Endodermal cell (in vitro differentiated cells): ENCODE results near the gene CALHM5. TPM values are rescaled to one million over a fixed set of nuclear protein-coding genes. Genes with fewer than 3 reads are reported as not detected.

Experiments
- DNase-seq: peaks from one replicate; pipeline ENCODE4 v3.0.0-alpha.2; 2017
- H3K27ac ChIP-seq: 2 replicates; pipeline ENCODE4 v1.5.1; 2013; ENCODE audit warnings: mild to moderate bottlenecking, low read depth, low read length, moderate library complexity
- H3K27me3 ChIP-seq: 2 replicates; pipeline ENCODE4 v1.6.1; 2013; ENCODE audit warnings: mild to moderate bottlenecking, low read length, moderate library complexity; ENCODE audit not compliant: insufficient read depth, control insufficient read depth, poor library complexity, severe bottlenecking
- H3K36me3 ChIP-seq: 2 replicates; pipeline ENCODE4 v1.7.0; 2013; ENCODE audit warnings: mild to moderate bottlenecking, low read length, moderate library complexity; ENCODE audit not compliant: control insufficient read depth, insufficient read depth
- H3K4me1 ChIP-seq: one replicate; pipeline ENCODE4 v1.7.0; 2013; ENCODE audit warnings: low read length; ENCODE audit not compliant: control insufficient read depth, insufficient read depth
- H3K4me3 ChIP-seq: 2 replicates; pipeline ENCODE4 v1.5.1; 2013; ENCODE audit warnings: mild to moderate bottlenecking, low read length, moderate library complexity
- H3K9ac ChIP-seq: 2 replicates; pipeline ENCODE4 v1.6.1; 2013; ENCODE audit warnings: mild to moderate bottlenecking, low read length, moderate library complexity; ENCODE audit not compliant: poor library complexity, severe bottlenecking; ENCODE audit errors: extremely low read depth
- H3K9me3 ChIP-seq: 2 replicates; pipeline ENCODE4 v1.6.1; 2013; ENCODE audit warnings: mild to moderate bottlenecking, low read length, moderate library complexity; ENCODE audit not compliant: control insufficient read depth
- H3K27ac Mint-ChIP-seq: 2 replicates; pipeline ENCODE4 v1.8.0; 2020; ENCODE audit warnings: mixed read lengths
- H3K27me3 Mint-ChIP-seq: 2 replicates; pipeline ENCODE4 v1.8.0; 2021; ENCODE audit warnings: mild to moderate bottlenecking, mixed read lengths; ENCODE audit not compliant: insufficient read depth
- H3K36me3 Mint-ChIP-seq: 2 replicates; pipeline ENCODE4 v1.8.0; 2020; ENCODE audit warnings: low read depth, mixed read lengths
- H3K4me1 Mint-ChIP-seq: 2 replicates; pipeline ENCODE4 v1.8.0; 2020; ENCODE audit warnings: mixed read lengths
- H3K4me3 Mint-ChIP-seq: 2 replicates; pipeline ENCODE4 v1.8.0; 2020; ENCODE audit warnings: mild to moderate bottlenecking, moderate library complexity, mixed read lengths
- H3K9me3 Mint-ChIP-seq: 2 replicates; pipeline ENCODE4 v1.8.0; 2020; ENCODE audit warnings: mild to moderate bottlenecking, mixed read lengths
- CTCF ChIP-seq: fragments of 200-600 bp; sonication (generic); conservative IDR thresholded peaks from 2 replicates; pipeline ENCODE4 v1.5.0; 2021; ENCODE audit warnings: antibody characterized with exemption, mild to moderate bottlenecking
- WGBS, 2 experiments: methylation state at CpG; one replicate each; pipeline versions ENCODE4 v1.1.5 to v1.1.7; 2013; ENCODE audit warnings: missing lambda C conversion rate in 2 of 2, mixed read lengths in 1 of 2; ENCODE audit not compliant: insufficient coverage in 1 of 2, insufficient read length in 1 of 2; 5-methylcytosine and 5-hydroxymethylcytosine counted together
- total RNA-seq, 2 donors: library from RNA; stranded (reverse); fragmentation: NEBNext Ultra II Directional in 1 of 2; extraction: Animal tissue kit (Norgen Biotek cat#: 25700) in 1 of 2; gene quantifications; 2 replicates in 1 of 2; 3 replicates in 1 of 2; pipeline ENCODE4 v1.2.1, GENCODE V29; 2021

CALHM5 gene
- total RNA-seq, 2 donors from 2014 or later = 0.18 to 0.20 TPM

GRCh38 chr6:116531675-116532570, 20.5 kb downstream of the CALHM5 start:
- Histone ChIP-seq H3K27me3 (peaks cover 30% of the 10 kb centered on the region), H3K27ac (no peak overlapping the region), H3K9me3 (no peaks in the 10 kb centered on the region), H3K36me3 (no peaks in the 10 kb centered on the region), H3K4me3 (no peak overlapping the region), H3K4me1 (peaks cover 3% of the 10 kb centered on the region), H3K9ac (no peak overlapping the region)
- Mint-ChIP-seq H3K4me1 (peaks cover 39% of the 10 kb centered on the region), H3K27me3 (peaks cover 29% of the 10 kb centered on the region), H3K9me3 (no peaks in the 10 kb centered on the region), H3K4me3 (no peak overlapping the region), H3K27ac (no peak overlapping the region), H3K36me3 (no peaks in the 10 kb centered on the region)
- WGBS, 2 experiments = 88 to 96% methylated on average over 8 to 12 of the region's 12 CpGs
- peak; percentile 90 for DNase-seq
- TF ChIP-seq CTCF = peak; percentile 92

- H3K9me3 ChIP-seq = no peaks in the 10 kb centered on the region
- Mint-ChIP-seq H3K4me1 (peaks cover 39% of the 10 kb centered on the region), H3K4me3 (no peak overlapping the region), H3K36me3 (no peaks in the 10 kb centered on the region), H3K27ac (peak overlapping the region; percentile 79), H3K27me3 (peaks cover 20% of the 10 kb centered on the region), H3K9me3 (no peaks in the 10 kb centered on the region)
- H3K27me3 ChIP-seq = peaks cover 18% of the 10 kb centered on the region
- H3K36me3 ChIP-seq = no peaks in the 10 kb centered on the region
- TF ChIP-seq CTCF = peak; percentile 52
- no peak overlapping the region for H3K9ac ChIP-seq
- H3K4me1 ChIP-seq = no peaks in the 10 kb centered on the region
- peak; percentile 79 for DNase-seq
- 46 to 51% methylated on average over 8 to 9 of the region's 9 CpGs for WGBS, 2 experiments
- no peak overlapping the region for H3K27ac ChIP-seq
- no peak overlapping the region for H3K4me3 ChIP-seq
Observed at GRCh38 chr6:116533233-116533957, 22.0 kb downstream of the CALHM5 start.

GRCh38 chr6:116535109-116535508, 23.7 kb downstream of the CALHM5 start:
- Histone ChIP-seq H3K9me3 (no peaks in the 10 kb centered on the region), H3K4me3 (no peak overlapping the region), H3K9ac (no peak overlapping the region), H3K36me3 (no peaks in the 10 kb centered on the region), H3K27ac (no peak overlapping the region), H3K27me3 (peaks cover 5% of the 10 kb centered on the region), H3K4me1 (no peaks in the 10 kb centered on the region)
- no peak overlapping the region for H3K27ac Mint-ChIP-seq
- DNase-seq = no peak
- no peak for TF ChIP-seq CTCF
- H3K36me3 Mint-ChIP-seq = no peaks in the 10 kb centered on the region
- peaks cover 24% of the 10 kb centered on the region for H3K4me1 Mint-ChIP-seq
- no peaks in the 10 kb centered on the region for H3K9me3 Mint-ChIP-seq
- H3K27me3 Mint-ChIP-seq = peaks cover 8% of the 10 kb centered on the region
- H3K4me3 Mint-ChIP-seq = no peak overlapping the region
